D721Med (cell line): Measurements from ENCODE around the gene RAD23B.
"Not testable (repeated sequence)": the region's sequence is repeated elsewhere in the genome, so short reads cannot be mapped to it uniquely, and the experiment has no call there.

Experiments
- DNase-seq: peaks from one replicate; pipeline ENCODE4 v3.0.0; 2011; ENCODE audit warnings: low spot score; ENCODE audit not compliant: insufficient read length
- FAIRE-seq: peaks from 2 replicates; lab custom pipeline; 2011; peaks lifted over from hg19 to GRCh38; lab: Jason Lieb, UNC
- TF ChIP-seq, protein P1 (sequence below): IDR thresholded peaks from 2 replicates; pipeline ENCODE4 v1.5.1; 2012; ENCODE audit warnings: mild to moderate bottlenecking, control low read depth; ENCODE audit not compliant: insufficient read depth; ENCODE audit errors: missing control alignments

RAD23B gene

DNA sequence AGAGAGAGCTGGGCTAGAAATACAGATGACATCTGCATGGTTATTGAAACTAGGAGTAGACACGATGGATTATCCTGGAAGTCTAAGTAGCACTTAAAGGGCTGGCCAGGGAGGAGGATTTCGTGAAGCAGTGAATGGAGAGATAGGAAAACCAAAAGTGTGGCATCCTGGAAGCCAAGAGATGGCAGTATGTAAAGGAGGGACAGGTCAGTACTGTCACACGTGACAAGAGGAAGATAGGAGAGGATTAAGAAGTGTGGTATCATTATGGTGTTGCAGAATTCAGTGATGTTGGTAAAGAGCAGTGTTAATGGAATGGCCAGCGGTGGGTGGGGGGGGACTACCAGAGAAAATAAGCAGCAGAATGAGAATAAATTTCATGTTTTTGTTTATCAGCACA lies 11.7 kb downstream of the RAD23B start:
- no peak for DNase-seq
- no peak for FAIRE-seq
- TF ChIP-seq, protein P1, sequence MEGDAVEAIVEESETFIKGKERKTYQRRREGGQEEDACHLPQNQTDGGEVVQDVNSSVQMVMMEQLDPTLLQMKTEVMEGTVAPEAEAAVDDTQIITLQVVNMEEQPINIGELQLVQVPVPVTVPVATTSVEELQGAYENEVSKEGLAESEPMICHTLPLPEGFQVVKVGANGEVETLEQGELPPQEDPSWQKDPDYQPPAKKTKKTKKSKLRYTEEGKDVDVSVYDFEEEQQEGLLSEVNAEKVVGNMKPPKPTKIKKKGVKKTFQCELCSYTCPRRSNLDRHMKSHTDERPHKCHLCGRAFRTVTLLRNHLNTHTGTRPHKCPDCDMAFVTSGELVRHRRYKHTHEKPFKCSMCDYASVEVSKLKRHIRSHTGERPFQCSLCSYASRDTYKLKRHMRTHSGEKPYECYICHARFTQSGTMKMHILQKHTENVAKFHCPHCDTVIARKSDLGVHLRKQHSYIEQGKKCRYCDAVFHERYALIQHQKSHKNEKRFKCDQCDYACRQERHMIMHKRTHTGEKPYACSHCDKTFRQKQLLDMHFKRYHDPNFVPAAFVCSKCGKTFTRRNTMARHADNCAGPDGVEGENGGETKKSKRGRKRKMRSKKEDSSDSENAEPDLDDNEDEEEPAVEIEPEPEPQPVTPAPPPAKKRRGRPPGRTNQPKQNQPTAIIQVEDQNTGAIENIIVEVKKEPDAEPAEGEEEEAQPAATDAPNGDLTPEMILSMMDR, result no peak

DNA sequence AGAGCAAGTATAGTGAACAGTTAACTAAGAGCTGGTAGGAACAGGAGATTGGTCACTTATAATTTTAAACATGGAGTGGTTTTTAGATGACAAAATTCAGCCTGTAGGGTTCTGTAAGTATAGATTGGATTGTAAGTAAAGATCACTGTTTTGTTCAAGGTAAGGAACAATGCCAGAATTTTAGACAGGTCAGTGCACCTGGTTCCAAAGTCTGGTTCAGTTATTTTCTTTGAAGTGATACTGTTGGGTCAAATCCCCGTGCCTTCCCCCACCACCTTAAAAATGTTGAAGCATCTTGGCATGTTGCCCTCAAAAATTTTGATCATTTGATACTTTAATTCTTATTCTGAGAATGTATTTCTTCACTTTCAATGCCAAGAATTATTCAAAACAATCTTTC lies 12.9 kb downstream of the RAD23B start:
- TF ChIP-seq, protein P1, result no peak
- FAIRE-seq (no peak), DNase-seq (no peak)

DNA sequence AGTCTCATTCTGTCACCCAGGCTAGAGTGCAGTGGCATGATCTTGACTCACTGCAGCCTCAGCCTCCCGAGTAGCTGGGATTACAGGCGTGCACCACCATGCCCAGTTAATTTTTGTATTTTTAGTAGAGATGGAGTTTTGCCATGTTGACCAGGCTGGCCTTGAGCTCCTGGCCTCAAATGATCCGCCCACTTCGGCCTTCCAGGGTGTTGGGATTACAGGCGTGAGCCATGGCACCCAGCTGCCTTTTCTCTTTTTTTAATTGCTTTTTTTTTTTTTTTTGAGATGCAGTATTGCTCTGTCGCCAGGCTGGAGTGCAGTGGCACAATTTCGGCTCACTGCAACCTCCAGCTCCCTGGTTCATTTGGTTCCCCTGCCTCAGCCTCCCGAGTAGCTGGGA lies 13.5 kb downstream of the RAD23B start:
- FAIRE-seq, DNase-seq: not testable (repeated sequence)

DNA sequence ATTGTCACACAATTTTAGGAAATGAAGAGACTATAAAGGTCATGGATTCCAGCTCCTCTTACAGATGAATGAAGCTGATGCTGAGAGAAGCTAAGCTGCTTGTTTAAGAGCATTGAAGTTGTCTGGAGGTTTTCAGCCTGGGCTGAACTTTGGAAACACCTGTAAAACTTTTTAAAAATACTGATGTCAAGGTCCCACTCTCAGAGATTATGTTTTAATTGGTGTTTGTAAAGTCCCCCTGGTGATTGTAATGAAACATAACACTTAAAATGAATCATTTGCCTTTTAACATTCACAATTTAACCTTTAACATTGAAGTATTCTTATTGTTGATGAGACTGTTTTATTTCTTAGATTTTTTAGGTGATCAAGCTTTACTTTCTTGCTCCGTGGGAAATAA lies 16.4 kb downstream of the RAD23B start:
- no peak for FAIRE-seq
- TF ChIP-seq, protein P1, result no peak
- no peak for DNase-seq

DNA sequence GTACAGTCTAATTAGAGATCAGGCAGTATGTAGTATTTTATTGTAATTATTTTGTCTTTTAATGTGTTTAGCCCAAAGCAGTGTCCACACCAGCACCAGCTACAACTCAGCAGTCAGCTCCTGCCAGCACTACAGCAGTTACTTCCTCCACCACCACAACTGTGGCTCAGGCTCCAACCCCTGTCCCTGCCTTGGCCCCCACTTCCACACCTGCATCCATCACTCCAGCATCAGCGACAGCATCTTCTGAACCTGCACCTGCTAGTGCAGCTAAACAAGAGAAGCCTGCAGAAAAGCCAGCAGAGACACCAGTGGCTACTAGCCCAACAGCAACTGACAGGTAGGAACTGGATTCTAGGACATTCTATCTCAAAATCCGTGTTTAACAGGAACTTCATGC lies 23.2 kb downstream of the RAD23B start:
- FAIRE-seq, result no peak
- no peak for DNase-seq
- TF ChIP-seq, protein P1, result no peak

DNA sequence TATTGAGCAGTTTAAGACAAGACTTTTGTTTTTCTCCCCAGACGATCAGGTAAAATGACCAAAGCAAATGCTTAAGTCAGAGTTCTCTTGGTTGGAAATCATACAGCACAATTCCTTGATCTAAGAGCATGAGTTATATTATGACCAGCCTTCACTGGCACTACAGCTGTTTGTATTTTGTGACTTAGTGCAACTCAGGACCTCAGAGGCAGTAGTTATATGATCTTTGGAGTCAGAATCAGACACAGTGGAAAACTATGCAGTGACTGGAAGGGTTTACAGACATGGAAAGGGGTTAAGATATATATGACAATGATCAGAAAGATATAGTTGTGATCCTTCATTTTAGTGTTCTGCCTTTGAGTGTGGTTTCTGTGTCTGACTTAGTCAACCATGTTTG lies 24.3 kb downstream of the RAD23B start:
- no peak for FAIRE-seq
- no peak for DNase-seq
- TF ChIP-seq, protein P1, result no peak

DNA sequence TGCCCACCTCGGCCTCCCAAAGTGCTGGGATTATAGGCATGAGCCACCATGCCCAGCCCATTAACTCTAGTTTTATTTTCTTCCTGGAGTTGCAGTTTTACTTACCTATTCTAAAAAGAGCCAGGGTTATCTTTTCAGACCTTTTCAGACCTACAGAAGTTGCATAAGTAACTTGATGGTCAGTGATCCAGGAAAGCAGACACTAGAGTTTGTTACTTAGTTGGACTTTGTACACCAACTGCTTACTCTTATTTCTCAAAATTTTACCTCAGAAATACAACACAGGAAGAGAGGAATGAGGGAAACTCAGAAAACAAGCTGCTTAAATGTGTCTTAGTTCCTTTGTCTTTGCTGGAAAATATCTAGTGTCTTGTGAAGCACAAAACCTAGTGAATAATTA lies 25.4 kb downstream of the RAD23B start:
- TF ChIP-seq, protein P1, result no peak
- FAIRE-seq (no peak), DNase-seq (no peak)

DNA sequence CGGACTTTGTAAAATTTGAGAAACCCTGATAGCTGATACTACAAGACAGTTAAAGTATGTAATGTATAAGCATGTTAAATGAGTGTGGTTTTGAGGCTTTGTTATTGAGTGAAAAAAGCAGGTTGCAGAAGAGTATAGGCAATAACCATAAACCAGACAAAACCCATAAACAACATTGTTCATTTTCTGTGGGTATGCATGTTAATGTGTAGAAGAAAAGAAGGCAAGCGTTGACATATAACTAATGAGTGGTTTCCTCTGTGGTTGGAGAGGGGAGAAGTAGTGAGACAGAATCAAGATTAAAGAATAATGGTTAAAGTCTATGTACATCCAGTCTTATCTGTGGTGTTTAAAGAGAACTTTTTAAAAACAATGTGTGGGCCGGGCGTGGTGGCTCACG lies 26.2 kb downstream of the RAD23B start:
- TF ChIP-seq, protein P1, result no peak
- DNase-seq (no peak), FAIRE-seq (peak; percentile 44)
